ENCODE measurements around the gene BEND3.
"Not testable (repeated sequence)": the region's sequence is repeated elsewhere in the genome, so short reads cannot be mapped to it uniquely, and the experiment has no call there.

GRCh38 chr6:107136324-107136723 lies 21.0 kb upstream of the BEND3 start:
- not testable (repeated sequence) for TF ChIP-seq CTCF (IDR thresholded peaks at IDR 0.05; ENCODE audit: low read length); EZH2phosphoT487 (IDR thresholded peaks at IDR 0.05; ENCODE audit: low read length); EZH2 (optimal IDR thresholded peaks at IDR 0.05; ENCODE audit: low read depth, low read length)

All from MM.1S (cell line).